ENCODE results near the gene TPCN1. TPM values are rescaled to one million over a fixed set of nuclear protein-coding genes. Genes with fewer than 3 reads are reported as not detected.

Gene TPCN1
- total RNA-seq, 1 experiment from 2014 or later: 32.7 TPM

- no peak for ATAC-seq
- no peak for TF ChIP-seq MYBL2 (CRISPR knock-in tag; IDR thresholded peaks at IDR 0.05)
- TF ChIP-seq, protein P1, sequence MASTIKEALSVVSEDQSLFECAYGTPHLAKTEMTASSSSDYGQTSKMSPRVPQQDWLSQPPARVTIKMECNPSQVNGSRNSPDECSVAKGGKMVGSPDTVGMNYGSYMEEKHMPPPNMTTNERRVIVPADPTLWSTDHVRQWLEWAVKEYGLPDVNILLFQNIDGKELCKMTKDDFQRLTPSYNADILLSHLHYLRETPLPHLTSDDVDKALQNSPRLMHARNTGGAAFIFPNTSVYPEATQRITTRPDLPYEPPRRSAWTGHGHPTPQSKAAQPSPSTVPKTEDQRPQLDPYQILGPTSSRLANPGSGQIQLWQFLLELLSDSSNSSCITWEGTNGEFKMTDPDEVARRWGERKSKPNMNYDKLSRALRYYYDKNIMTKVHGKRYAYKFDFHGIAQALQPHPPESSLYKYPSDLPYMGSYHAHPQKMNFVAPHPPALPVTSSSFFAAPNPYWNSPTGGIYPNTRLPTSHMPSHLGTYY (CRISPR knock-in tag; IDR thresholded peaks at IDR 0.05): no peak
- no peak for TF ChIP-seq ZNF416 (CRISPR knock-in tag; IDR thresholded peaks at IDR 0.05)
- TF ChIP-seq ZNF138 (CRISPR knock-in tag; conservative IDR thresholded peaks at IDR 0.05): no peak
- TF ChIP-seq NR2C2 (CRISPR knock-in tag; IDR thresholded peaks at IDR 0.05): no peak
- TF ChIP-seq NFATC4 (CRISPR knock-in tag; IDR thresholded peaks at IDR 0.05): no peak
- no peak for TF ChIP-seq E2F1 (CRISPR knock-in tag; IDR thresholded peaks at IDR 0.05)
- TF ChIP-seq, protein P2, sequence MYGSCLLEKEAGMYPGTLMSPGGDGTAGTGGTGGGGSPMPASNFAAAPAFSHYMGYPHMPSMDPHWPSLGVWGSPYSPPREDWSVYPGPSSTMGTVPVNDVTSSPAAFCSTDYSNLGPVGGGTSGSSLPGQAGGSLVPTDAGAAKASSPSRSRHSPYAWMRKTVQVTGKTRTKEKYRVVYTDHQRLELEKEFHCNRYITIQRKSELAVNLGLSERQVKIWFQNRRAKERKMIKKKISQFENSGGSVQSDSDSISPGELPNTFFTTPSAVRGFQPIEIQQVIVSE (CRISPR knock-in tag; IDR thresholded peaks at IDR 0.05; ENCODE audit: borderline replicate concordance): no peak
- no peak for TF ChIP-seq ESRRA (CRISPR knock-in tag; IDR thresholded peaks at IDR 0.05; ENCODE audit: borderline replicate concordance)
- TF ChIP-seq SP1 (CRISPR knock-in tag; conservative IDR thresholded peaks at IDR 0.05): no peak
- TF ChIP-seq, protein P3, sequence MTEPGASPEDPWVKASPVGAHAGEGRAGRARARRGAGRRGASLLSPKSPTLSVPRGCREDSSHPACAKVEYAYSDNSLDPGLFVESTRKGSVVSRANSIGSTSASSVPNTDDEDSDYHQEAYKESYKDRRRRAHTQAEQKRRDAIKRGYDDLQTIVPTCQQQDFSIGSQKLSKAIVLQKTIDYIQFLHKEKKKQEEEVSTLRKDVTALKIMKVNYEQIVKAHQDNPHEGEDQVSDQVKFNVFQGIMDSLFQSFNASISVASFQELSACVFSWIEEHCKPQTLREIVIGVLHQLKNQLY (CRISPR knock-in tag; IDR thresholded peaks at IDR 0.05): no peak
- TF ChIP-seq OVOL2 (CRISPR knock-in tag; IDR thresholded peaks at IDR 0.05; ENCODE audit: borderline replicate concordance): no peak
- no peak for TF ChIP-seq KAT7 (CRISPR knock-in tag; IDR thresholded peaks at IDR 0.05; ENCODE audit: borderline replicate concordance)
- POLR2A ChIA-PET: no interaction called here
- CTCF ChIA-PET: interaction anchor here (0.6 to 2.3 kb wide), 2 partner anchors 22 to 93 kb away, joined by 3 to 10 read pairs; no protein-coding TSS in a partner anchor
- DNase-seq (ENCODE audit: low spot score): no peak
- H3K27ac Mint-ChIP-seq: no peak overlapping the region
- no peak overlapping the region for H3K4me3 Mint-ChIP-seq
- peaks cover 15% of the 10 kb centered on the region for H3K36me3 Mint-ChIP-seq
- H3K27me3 Mint-ChIP-seq (ENCODE audit: low read depth): peaks cover 18% of the 10 kb centered on the region
- no peaks in the 10 kb centered on the region for H3K9me3 Mint-ChIP-seq
- H3K4me1 Mint-ChIP-seq: peaks cover 26% of the 10 kb centered on the region
Measured at GRCh38 chr12:113332688-113333417, 111.6 kb downstream of the TPCN1 start.

GRCh38 chr12:113333418-113333750 is 112.1 kb downstream of the TPCN1 start:
- no peak for ATAC-seq
- Mint-ChIP-seq H3K4me1 (peaks cover 26% of the 10 kb centered on the region), H3K36me3 (peaks cover 15% of the 10 kb centered on the region), H3K4me3 (no peak overlapping the region; the same call in 1 of the 2 replicates), H3K9me3 (no peaks in the 10 kb centered on the region), H3K27ac (no peak overlapping the region), H3K27me3 (ENCODE audit: low read depth) (peaks cover 18% of the 10 kb centered on the region)
- TF ChIP-seq HMGA2 (CRISPR knock-in tag; IDR thresholded peaks at IDR 0.05) (no peak), ZNF512 (CRISPR knock-in tag; IDR thresholded peaks at IDR 0.05; ENCODE audit: borderline replicate concordance) (no peak)
- no peak for DNase-seq (ENCODE audit: low spot score)
- CTCF ChIA-PET: interaction anchor here (0.6 to 2.3 kb wide), 2 partner anchors 22 to 92 kb away, joined by 3 to 10 read pairs; no protein-coding TSS in a partner anchor
- POLR2A ChIA-PET: no interaction called here
